OCI-LY7 (cell line): ENCODE measurements around the gene MDK.

Experiments
- EZH2phosphoT487 ChIP-seq: fragments of 200-600 bp; sonication (generic); IDR thresholded peaks from 2 replicates; pipeline ENCODE4 v1.6.1; 2018; ENCODE audit warnings: low read depth, borderline replicate concordance, mild to moderate bottlenecking, mixed run types, antibody characterized with exemption, low read length, moderate library complexity, mixed read lengths
- TF ChIP-seq, protein P1 (sequence below): fragments of 200-600 bp; sonication (generic); conservative IDR thresholded peaks from 2 replicates; pipeline ENCODE4 v1.5.1; 2014; ENCODE audit warnings: mild to moderate bottlenecking, antibody characterized with exemption, low read length, moderate library complexity, mixed read lengths

DNA sequence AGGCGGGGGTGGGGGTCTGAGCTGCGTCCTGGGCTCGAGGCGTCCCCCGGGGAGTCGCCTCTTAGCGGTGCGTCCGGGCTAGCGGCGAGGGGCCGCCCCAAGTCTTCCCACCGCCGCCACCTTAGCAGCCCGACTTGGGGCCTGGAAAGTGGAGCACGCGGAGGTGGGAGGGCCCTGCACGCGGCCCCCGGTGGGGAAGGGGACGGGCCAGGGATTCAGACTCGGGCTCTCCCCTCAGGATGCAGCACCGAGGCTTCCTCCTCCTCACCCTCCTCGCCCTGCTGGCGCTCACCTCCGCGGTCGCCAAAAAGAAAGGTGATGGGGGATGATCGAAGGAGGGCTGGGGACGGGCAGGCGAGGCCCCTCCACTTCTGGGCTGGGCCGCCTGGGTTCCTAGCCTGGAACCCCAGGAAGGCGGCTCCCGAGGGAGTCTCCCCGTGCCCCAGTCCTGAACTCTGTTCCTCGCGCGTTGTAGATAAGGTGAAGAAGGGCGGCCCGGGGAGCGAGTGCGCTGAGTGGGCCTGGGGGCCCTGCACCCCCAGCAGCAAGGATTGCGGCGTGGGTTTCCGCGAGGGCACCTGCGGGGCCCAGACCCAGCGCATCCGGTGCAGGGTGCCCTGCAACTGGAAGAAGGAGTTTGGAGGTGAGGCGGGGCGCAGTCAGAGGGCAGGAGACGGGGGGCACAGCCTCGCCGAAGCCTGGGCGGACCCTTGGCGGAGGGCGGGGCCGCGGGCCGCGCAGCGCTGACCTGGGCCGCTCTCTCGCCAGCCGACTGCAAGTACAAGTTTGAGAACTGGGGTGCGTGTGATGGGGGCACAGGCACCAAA lies 563 bp downstream of the MDK start:
- TF ChIP-seq, protein P1, sequence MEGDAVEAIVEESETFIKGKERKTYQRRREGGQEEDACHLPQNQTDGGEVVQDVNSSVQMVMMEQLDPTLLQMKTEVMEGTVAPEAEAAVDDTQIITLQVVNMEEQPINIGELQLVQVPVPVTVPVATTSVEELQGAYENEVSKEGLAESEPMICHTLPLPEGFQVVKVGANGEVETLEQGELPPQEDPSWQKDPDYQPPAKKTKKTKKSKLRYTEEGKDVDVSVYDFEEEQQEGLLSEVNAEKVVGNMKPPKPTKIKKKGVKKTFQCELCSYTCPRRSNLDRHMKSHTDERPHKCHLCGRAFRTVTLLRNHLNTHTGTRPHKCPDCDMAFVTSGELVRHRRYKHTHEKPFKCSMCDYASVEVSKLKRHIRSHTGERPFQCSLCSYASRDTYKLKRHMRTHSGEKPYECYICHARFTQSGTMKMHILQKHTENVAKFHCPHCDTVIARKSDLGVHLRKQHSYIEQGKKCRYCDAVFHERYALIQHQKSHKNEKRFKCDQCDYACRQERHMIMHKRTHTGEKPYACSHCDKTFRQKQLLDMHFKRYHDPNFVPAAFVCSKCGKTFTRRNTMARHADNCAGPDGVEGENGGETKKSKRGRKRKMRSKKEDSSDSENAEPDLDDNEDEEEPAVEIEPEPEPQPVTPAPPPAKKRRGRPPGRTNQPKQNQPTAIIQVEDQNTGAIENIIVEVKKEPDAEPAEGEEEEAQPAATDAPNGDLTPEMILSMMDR: no peak
- TF ChIP-seq EZH2phosphoT487: no peak
